UCSD-AML1 (cell line): Measurements from ENCODE around the gene NDEL1.

Experiments used
- DNase-seq: peaks from one replicate; lab custom pipeline; 2025; ENCODE audit not compliant: unreplicated experiment; lab: John Stamatoyannopoulos, UW

Gene NDEL1

DNA sequence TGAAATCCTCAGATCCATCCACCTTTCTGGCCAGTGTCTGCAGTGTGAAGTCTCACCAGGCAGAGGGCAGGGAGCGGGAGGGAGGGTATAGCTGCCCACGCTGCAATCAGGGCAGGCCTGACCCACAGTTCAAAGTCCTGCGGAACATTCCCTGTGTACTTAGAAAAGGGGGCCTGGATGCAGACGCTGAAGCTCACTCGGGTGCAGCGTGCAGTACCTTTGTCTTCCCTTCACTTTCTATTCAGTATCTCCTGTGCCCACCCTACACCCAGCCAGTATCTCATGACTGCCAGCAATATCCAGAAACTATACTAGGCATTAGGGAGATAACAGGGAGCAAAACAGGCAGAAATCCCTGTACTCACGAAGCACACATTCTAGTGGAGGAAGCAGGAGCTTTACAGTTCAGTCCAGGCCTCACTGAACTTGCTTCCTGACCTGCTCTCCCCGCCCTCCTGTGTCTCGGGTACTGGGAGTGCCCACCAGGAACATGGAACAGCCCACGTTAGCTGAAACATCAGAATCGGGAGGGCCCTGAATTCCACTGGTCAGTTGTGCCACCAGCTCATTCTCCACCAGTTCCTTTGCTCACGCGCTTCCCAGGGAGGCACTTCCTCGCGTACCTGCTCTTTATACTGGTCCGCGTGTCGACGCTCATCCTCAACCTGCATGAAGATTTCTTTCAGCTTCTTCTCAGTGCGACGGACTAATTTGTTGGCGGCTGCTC lies 42.2 kb downstream of the NDEL1 start:
- no peak for DNase-seq

- no peak for DNase-seq
Measured at GRCh38 chr17:8479431-8479947, 43.8 kb downstream of the NDEL1 start.

- no peak for DNase-seq
Measured at GRCh38 chr17:8480011-8480976, 44.6 kb downstream of the NDEL1 start.

GRCh38 chr17:8481089-8481488 lies 45.4 kb downstream of the NDEL1 start:
- DNase-seq = no peak

DNA sequence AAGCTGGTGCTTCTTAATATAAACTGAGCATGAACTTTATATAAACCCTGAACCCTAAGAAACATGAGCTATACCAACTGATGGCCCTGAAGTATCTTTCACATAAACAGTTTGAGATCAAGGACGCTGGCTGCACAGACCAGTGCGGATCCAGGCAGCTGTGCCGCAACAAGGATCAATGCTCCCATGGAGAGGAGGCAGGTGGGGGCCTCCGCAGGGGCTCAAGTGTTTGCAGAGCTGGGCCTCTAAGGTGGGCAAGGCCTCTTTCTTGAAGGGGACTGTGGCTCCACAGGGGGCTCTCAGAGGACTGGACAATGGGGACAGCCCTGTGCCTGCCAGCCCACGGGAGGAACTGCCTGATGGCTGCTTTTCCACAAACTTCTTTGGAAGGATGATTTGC lies 46.0 kb downstream of the NDEL1 start:
- DNase-seq = no peak

GRCh38 chr17:8482546-8482945 lies 46.9 kb downstream of the NDEL1 start:
- no peak for DNase-seq

DNA sequence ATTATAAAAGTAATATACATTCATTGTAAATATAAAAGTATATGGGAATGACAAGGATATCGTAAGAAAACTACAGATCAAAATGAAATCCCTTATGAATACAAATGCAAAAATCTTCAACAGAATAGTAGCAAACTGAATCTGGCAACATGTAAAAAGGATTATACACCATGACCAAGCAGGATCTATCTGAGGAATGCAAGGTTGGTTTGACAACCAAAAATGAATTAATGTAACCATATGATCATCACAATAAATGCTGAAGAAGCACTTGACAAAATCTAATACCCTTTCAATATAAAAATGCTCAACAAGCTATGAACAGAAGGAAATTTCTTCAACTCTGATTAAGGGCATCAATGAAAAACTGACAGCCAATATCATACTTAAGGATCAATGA lies 48.8 kb downstream of the NDEL1 start:
- no peak for DNase-seq

GRCh38 chr17:8485491-8485890 lies 49.8 kb downstream of the NDEL1 start:
- DNase-seq = no peak

GRCh38 chr17:8487130-8487645 lies 51.5 kb downstream of the NDEL1 start:
- no peak for DNase-seq

DNA sequence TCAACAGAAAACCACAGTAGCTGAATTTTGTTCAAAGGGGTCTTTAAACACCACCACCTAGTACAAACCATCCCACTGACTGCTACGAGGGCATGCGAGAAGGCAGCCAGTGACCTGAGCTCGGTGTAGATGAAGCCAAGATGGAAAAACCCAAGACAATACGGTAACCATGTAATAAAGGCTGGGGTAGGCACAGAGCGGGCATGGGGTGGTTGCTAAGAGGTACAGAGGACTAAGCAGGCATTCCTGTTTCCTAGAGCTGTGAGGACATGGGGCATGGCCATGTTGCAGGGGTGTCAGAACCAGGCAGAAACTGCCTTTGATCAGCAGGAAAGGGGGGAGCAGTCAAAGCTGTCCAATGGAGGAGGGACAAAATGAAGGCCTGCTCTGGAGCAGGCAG lies 52.1 kb downstream of the NDEL1 start:
- DNase-seq = no peak

- DNase-seq = no peak
Measured at GRCh38 chr17:8488491-8488890, 52.8 kb downstream of the NDEL1 start.

DNA sequence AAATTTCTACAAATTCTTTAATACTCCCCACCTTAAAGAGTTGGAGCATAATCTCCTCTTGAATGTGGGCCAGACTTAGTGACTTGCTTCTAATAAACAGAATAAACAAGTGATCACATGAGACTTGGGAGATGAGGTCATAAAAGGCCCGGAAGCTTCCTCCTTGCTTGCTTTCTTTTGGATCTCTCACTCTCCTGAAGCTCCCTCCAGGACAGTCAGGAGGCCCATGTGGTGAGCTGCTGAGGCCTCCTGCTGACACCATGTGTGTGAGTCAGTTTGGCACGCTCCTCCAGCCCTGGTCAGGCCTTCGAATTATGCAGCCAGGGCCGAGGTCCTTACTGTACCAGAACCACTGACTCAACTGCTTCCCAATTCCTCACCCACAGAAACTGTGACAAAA lies 53.2 kb downstream of the NDEL1 start:
- no peak for DNase-seq

- no peak for DNase-seq
Measured at GRCh38 chr17:8489841-8490240, 54.2 kb downstream of the NDEL1 start.

GRCh38 chr17:8490256-8491023 lies 54.8 kb downstream of the NDEL1 start:
- DNase-seq = no peak

DNA sequence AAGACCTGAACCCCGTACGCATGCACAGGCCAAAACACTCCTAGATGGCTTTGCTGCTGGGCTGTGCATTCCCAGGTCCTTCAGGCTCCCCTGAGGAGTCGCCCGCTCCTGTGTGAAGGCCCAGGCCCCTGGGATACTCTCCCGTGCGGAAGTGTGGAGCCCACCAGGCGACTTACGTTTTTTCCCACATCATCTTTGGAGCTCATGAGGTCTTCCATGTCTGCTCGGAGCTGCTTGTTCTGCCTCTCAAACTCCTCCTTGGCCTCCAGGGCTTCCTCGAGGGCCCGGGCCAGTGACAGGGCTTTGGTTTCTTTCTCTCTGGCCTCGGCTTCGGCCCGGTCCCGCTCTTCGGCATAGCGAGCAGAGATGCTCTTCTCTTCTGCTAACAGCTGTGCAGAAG lies 56.4 kb downstream of the NDEL1 start:
- DNase-seq = no peak

GRCh38 chr17:8494021-8494420 lies 58.3 kb downstream of the NDEL1 start:
- DNase-seq = no peak

DNA sequence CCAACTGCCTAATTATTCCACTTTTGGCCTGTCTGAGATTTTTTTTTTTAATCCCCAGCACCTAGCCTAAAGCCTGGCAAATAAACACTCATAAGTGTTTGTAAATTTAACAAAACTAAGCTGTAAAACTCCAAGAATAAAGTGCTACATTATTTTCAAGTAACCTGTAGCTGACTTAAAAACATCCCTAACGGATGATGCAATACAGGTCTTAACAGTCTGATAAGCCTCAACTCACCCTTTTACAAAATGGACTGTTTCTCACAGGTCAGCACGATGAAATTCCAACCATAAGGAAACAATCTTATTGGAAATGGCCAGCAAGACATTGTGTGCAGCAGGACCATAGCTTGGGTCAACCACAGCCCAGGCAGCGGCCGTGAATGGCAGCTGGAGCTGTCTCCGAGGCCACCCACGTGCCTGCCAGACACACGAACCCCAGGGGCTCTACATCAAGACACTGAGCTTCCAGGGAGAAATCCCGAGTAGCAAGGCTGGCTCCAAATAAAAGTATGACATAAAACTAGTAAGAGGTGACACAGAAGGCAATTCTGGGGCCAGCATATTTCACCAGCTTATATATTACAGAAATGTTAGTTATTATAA lies 58.9 kb downstream of the NDEL1 start:
- no peak for DNase-seq

GRCh38 chr17:8496081-8496480 lies 60.4 kb downstream of the NDEL1 start:
- no peak for DNase-seq

GRCh38 chr17:8499171-8499570 lies 63.5 kb downstream of the NDEL1 start:
- DNase-seq = no peak

GRCh38 chr17:8499614-8500013 lies 63.9 kb downstream of the NDEL1 start:
- DNase-seq = no peak

GRCh38 chr17:8500609-8501008 lies 64.9 kb downstream of the NDEL1 start:
- DNase-seq = no peak
